GM18505 (cell line): Measurements from ENCODE around the gene RPL5.

Source experiments
- ATAC-seq: cut with Tn5 transposase; IDR thresholded peaks from one replicate; pipeline ENCODE4 v1.9.1; 2021; ENCODE audit not compliant: unreplicated experiment
- POLR2A ChIP-seq: IDR thresholded peaks from 4 replicates; pipeline ENCODE4 v1.6.1; 2011; ENCODE audit warnings: borderline replicate concordance; ENCODE audit not compliant: insufficient read depth, insufficient read length; ENCODE audit errors: extremely low read depth

Gene RPL5

GRCh38 chr1:92879316-92879968 is 47.6 kb downstream of the RPL5 start:
- no peak for TF ChIP-seq POLR2A
- ATAC-seq: no peak

GRCh38 chr1:92881391-92881790 is 49.6 kb downstream of the RPL5 start:
- TF ChIP-seq POLR2A: no peak
- no peak for ATAC-seq

- ATAC-seq: no peak
- no peak for TF ChIP-seq POLR2A
Observed at GRCh38 chr1:92882819-92883218, 51.0 kb downstream of the RPL5 start.

- ATAC-seq: no peak
- TF ChIP-seq POLR2A: no peak
Observed at GRCh38 chr1:92883297-92883696, 51.5 kb downstream of the RPL5 start.

- no peak for ATAC-seq
- TF ChIP-seq POLR2A: no peak
Observed at GRCh38 chr1:92884195-92884594, 52.4 kb downstream of the RPL5 start.

GRCh38 chr1:92886886-92887419 is 55.1 kb downstream of the RPL5 start:
- no peak for ATAC-seq
- TF ChIP-seq POLR2A: no peak

- TF ChIP-seq POLR2A: no peak
- no peak for ATAC-seq
Observed at GRCh38 chr1:92887465-92887864, 55.6 kb downstream of the RPL5 start.
